Ovary (tissue), 9 donors: Measurements from ENCODE around the gene KDM2A. TPM values are rescaled to one million over a fixed set of nuclear protein-coding genes. Genes with fewer than 3 reads are reported as not detected.
"Not testable (repeated sequence)": the region's sequence is repeated elsewhere in the genome, so short reads cannot be mapped to it uniquely, and the experiment has no call there.

ENCODE experiments used
- DNase-seq, 5 donors: peaks; one replicate each; pipeline ENCODE4 v3.0.0-alpha.2; 2019 to 2020
- H3K27ac ChIP-seq, 2 donors: fragments of 200-600 bp; one replicate each; pipeline versions ENCODE4 v1.5.1 to v1.8.0; 2019 to 2022
- H3K27me3 ChIP-seq: fragments of 200-600 bp; one replicate; pipeline ENCODE4 v1.8.0; 2022
- H3K36me3 ChIP-seq: fragments of 200-600 bp; sonication (generic); one replicate; pipeline ENCODE4 v1.5.1; 2019
- H3K4me1 ChIP-seq: one replicate; pipeline ENCODE4 v1.8.1; 2013; ENCODE audit warnings: mild to moderate bottlenecking, moderate library complexity; ENCODE audit not compliant: insufficient read depth
- H3K4me3 ChIP-seq: fragments of 200-600 bp; sonication (generic); one replicate; pipeline ENCODE4 v1.5.1; 2017
- H3K9me3 ChIP-seq, 2 donors: fragments of 200-600 bp in 1 of 2; sonication (generic) in 1 of 2; one replicate each; pipeline versions ENCODE4 v1.5.1 to v1.8.1; 2013 to 2019; ENCODE audit warnings: mild to moderate bottlenecking in 1 of 2, moderate library complexity in 1 of 2
- EP300 ChIP-seq: sonication (generic); formaldehyde crosslinking; IDR thresholded peaks from one replicate; pipeline ENCODE4 v1.6.1; 2017; ENCODE audit warnings: antibody characterized with exemption
- POLR2A ChIP-seq: fragments of 450-650 bp; IDR thresholded peaks from one replicate; pipeline ENCODE4 v1.6.1; 2017; ENCODE audit warnings: antibody characterized with exemption, mild to moderate bottlenecking, moderate library complexity
- WGBS, 3 donors: extraction: QIAGEN DNeasy Blood & Tissue Kit in 1 of 3; methylation state at CpG; one replicate each; pipeline versions ENCODE4 v1.1.5 to v1.1.7; 2013 to 2017; 5-methylcytosine and 5-hydroxymethylcytosine counted together
- intact Hi-C, 4 donors: fragments of 100-400 bp; cut with DNase I; formaldehyde crosslinking; loops; one replicate each; pipeline versions ENCODE4 v1.11.0 to v1.15.1; 2022 to 2023
- polyA plus RNA-seq, 2 donors: library from polyadenylated mRNA; stranded (reverse); fragments of 200-250 nt in 1 of 2; fragments of 350-450 nt in 1 of 2; fragmentation: Illumina TruSeq in 1 of 2; extraction: RNeasy Lipid Tissue Mini Kit (QIAGEN cat#74804) in 1 of 2; gene quantifications; one replicate each; pipeline ENCODE4 v1.2.3, GENCODE V29; 2013 to 2014
- total RNA-seq, 7 donors: library from RNA; depleted of rRNA in 2 of 7; stranded (reverse); fragments of >200 nt in 2 of 7; fragmentation: NEBNext Ultra II Directional in 3 of 7; extraction: Animal tissue kit (Norgen Biotek cat#: 25700) in 3 of 7; gene quantifications; one replicate each; pipeline versions ENCODE4 v1.1.0 to v1.2.4, GENCODE V29; 2016 to 2023
- TF ChIP-seq, protein P1 (sequence below), 3 donors: fragments of 450-650 bp in 2 of 3; fragments of 200-600 bp in 1 of 3; IDR thresholded peaks; one replicate each; pipeline versions ENCODE4 v1.5.1 to v1.8.0; 2016 to 2022; ENCODE audit warnings: antibody characterized with exemption in 3 of 3, mild to moderate bottlenecking in 1 of 3
- donor health status: DM: no; HTN: no; CAD: no; lungs with moderate emphysema.
- donor health status: DM: no; HTN: no; CAD: no.
- donor health status: Bipolar disorder and iron deficiency.
- donor health status: DM: yes; HTN: yes; CAD: no.
- donor health status: DM: no; HTN: no; CAD: no.
- donor health status: DM: yes; HTN: yes; CAD: no.

KDM2A gene
- total and polyA plus RNA-seq, 9 donors: 33.5 to 76.9 (median 53.0) TPM

DNA sequence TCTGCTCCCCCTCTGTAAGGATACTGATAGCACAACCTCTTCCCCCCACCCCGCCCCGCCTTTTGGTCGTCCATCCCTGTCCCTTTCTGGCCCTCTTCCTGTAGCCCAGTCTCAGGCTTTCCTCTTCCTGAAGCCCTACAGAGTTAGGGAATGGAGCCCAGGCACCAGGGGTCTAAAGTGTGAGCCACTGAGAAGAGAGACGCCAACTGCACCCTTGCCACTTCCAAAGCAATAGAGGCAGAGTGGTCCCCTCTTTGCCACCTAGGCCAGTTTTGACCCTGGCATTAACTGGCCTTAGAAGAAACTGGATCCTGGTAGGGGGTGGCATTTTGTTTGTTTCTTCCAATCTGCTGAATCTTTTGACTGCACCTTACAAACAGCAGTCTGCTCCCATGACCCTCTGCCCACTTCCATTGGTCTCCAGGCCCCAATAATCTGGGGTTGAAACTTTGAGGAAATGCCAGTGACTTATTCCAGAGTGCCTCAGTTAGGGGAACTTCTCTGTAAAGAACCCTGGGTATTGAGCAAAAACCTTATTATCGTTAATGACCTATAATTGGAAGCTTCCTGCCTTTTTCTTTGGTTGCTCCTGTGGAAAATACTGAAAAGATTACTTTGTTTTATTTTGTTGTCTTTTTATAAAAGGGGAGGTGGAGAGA, 137.5 kb downstream of the KDM2A start:
- intact Hi-C loops: no loop called here
- Histone ChIP-seq H3K9me3 (no peaks in the 10 kb centered on the region), H3K4me1 (peaks cover 2% of the 10 kb centered on the region), H3K27me3 (no peaks in the 10 kb centered on the region), H3K4me3 (no peak overlapping the region), H3K36me3 (no peaks in the 10 kb centered on the region), H3K27ac (no peak overlapping the region)
- DNase-seq: no peak
- TF ChIP-seq EP300 (no peak), POLR2A (no peak)
- TF ChIP-seq, protein P1, sequence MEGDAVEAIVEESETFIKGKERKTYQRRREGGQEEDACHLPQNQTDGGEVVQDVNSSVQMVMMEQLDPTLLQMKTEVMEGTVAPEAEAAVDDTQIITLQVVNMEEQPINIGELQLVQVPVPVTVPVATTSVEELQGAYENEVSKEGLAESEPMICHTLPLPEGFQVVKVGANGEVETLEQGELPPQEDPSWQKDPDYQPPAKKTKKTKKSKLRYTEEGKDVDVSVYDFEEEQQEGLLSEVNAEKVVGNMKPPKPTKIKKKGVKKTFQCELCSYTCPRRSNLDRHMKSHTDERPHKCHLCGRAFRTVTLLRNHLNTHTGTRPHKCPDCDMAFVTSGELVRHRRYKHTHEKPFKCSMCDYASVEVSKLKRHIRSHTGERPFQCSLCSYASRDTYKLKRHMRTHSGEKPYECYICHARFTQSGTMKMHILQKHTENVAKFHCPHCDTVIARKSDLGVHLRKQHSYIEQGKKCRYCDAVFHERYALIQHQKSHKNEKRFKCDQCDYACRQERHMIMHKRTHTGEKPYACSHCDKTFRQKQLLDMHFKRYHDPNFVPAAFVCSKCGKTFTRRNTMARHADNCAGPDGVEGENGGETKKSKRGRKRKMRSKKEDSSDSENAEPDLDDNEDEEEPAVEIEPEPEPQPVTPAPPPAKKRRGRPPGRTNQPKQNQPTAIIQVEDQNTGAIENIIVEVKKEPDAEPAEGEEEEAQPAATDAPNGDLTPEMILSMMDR (IDR thresholded peaks at IDR 0.05): no peak
- WGBS, 3 donors: 67 to 68% (median 68%) methylated on average over 5 of the region's 5 CpGs

DNA sequence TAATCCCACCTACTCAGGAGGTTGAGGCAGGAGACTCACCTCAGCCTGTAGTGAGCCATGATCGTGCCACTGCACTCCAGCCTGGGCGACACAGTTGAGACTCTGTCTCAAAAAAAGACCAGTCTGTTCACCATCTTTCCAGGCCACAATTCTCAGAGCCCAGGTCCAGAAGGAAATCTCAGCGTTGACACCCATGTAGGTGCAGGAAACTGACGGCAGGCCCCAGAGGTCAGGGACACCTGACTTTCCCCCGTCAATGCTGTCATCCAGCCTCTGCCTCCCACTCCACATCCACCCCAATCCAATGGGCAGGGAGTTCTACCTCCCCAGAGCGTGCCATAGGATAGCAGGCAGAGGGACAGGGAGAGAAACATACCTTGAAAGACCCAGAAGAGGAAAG, 141.3 kb downstream of the KDM2A start:
- H3K36me3 ChIP-seq: no peaks in the 10 kb centered on the region
- H3K27ac ChIP-seq: no peak overlapping the region
- no peak for DNase-seq
- H3K9me3 ChIP-seq: no peaks in the 10 kb centered on the region
- intact Hi-C loops: loop anchor here in 1 of 4 donors (5.0 kb wide), 1 partner anchor 122 kb away; no protein-coding TSS in a partner anchor
- TF ChIP-seq POLR2A (no peak), EP300 (no peak)
- TF ChIP-seq, protein P1 (IDR thresholded peaks at IDR 0.05): no peak
- H3K4me1 ChIP-seq: peaks cover 3% of the 10 kb centered on the region
- H3K27me3 ChIP-seq: no peaks in the 10 kb centered on the region
- no peak overlapping the region for H3K4me3 ChIP-seq
- WGBS, 3 donors: 62 to 85% (median 69%) methylated on average over 6 of the region's 6 CpGs

- not testable (repeated sequence) for H3K27me3 ChIP-seq, H3K9me3 ChIP-seq, H3K4me1 ChIP-seq, H3K36me3 ChIP-seq
- Histone ChIP-seq H3K27ac (peak overlapping the region in 1 of 2 donors; percentile 32), H3K4me3 (peak overlapping the region; percentile 11)
- intact Hi-C loops: loop anchor here in 1 of 4 donors (5.0 kb wide), 1 partner anchor 121 kb away; no protein-coding TSS in a partner anchor
- 21 to 26% (median 24%) methylated on average over 46 to 50 of the region's 50 CpGs for WGBS, 3 donors
- DNase-seq: peak; percentile 66 to 77 (median 70)
Measured at GRCh38 chr11:67260885-67261639, 142.0 kb downstream of the KDM2A start.

DNA sequence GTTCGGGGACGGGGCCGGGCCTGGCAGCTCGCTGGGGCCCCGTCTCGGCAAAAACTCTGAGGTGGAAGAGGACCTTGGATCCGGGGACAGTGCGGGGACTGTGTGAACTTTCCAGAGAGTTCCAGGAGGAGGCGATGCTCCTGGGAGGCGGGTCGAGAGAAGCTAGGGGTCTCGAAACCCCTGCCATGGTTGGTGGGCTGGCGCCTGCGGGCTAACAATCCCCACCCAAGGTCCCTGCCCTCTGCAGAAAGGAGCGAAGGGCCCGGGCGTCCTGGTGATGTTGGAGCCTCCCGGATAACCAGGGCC, 142.5 kb downstream of the KDM2A start:
- peak overlapping the region; percentile 11 for H3K4me3 ChIP-seq
- no peaks in the 10 kb centered on the region for H3K36me3 ChIP-seq
- H3K4me1 ChIP-seq: peaks cover 7% of the 10 kb centered on the region
- WGBS, 3 donors: 4 to 12% (median 7%) methylated on average over 13 to 18 of the region's 18 CpGs
- H3K9me3 ChIP-seq: no peaks in the 10 kb centered on the region
- peak overlapping the region in 1 of 2 donors; percentile 32 for H3K27ac ChIP-seq
- no peak for DNase-seq
- no peak for TF ChIP-seq POLR2A
- TF ChIP-seq, protein P1 (IDR thresholded peaks at IDR 0.05): no peak
- no peak for TF ChIP-seq EP300
- H3K27me3 ChIP-seq: no peaks in the 10 kb centered on the region
- intact Hi-C loops: loop anchor here in 1 of 4 donors (5.0 kb wide), 1 partner anchor 121 kb away; no protein-coding TSS in a partner anchor
